ENCODE data around the gene LRRC4B.
"Not testable (repeated sequence)": the region's sequence is repeated elsewhere in the genome, so short reads cannot be mapped to it uniquely, and the experiment has no call there.

The LRRC4B gene

DNA sequence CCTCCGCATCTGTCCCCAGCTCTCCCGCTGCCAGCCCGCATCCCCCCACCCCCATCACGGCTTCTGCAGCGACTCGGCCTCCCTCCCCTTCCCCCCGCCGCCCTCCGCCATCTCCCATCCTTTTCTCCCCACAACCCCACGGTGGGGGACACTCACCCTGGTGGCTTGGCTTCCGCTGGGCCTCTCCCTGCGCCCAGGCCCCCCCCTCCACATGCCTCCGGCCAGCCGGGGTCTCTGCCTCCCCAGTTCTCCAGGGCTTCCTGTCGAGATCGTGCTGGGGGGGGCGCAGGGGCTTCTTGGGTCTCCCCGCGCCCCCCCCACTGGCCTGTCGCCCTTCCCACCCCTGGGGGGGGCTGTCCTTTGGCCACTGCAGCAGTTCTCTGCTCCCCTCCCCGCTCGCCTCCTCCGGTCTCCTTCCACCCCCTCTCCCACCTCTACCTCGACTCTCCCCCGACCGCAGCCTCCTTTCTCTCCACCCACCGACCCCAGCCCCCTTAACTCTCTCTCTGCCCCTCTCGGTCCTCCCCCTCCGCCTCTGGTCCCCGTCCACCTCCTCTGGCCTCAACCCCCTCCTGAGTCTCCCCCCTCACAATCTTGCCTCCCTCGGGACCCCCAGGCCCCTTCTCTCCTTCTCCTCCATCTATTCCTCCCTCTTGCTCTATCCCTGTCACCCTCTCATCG, 17.1 kb downstream of the LRRC4B start:
- no peak for DNase-seq

DNA sequence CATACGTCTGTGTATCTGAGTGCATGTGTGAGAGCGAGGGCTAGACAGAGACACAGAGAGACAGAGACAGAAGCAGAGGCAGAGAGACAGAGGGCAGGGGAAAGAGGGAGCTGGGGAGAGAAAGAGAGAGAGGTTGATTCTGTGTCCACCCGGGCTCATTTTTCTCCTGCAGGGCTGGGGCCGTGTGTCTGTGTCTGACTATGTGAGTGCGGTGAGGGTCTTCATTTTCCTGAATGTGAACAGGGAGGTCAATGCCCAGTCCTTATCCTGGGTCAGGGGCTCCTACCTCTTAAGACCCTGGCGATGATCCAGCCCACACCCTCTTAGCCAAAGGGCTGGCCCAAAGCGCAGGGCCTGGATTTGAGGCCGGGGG, 17.7 kb downstream of the LRRC4B start:
- DNase-seq, result no peak

DNA sequence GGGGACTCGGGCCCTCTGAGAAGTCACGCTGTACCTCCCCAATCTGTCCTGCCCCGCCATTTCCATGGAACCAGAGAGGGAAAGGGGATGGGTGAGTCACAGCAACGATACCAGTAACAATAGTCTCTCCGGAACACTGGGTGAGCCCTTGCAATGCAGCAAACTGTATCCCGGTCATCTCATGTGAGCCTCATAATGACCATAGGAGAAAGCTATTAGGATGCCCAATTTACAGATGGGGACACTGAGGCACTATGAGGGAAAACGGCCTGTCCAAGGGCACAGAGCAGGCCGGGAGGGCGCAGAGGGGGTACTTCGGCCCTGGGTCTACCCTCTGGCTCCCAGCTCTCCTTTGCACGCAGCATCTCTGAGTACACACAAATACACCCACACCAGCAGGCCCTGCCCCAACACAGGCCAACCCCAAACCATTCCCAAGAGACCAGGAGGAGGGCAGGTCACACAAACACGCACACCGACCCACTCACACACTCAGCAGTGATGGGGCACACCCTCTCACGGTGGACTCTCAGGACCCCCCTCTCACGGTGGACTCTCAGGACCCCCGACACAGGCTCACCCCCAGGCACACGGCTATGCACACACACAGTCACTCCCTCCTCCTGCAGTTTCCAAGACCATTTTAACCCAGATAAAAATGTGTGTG, 18.2 kb downstream of the LRRC4B start:
- DNase-seq, result no peak

DNA sequence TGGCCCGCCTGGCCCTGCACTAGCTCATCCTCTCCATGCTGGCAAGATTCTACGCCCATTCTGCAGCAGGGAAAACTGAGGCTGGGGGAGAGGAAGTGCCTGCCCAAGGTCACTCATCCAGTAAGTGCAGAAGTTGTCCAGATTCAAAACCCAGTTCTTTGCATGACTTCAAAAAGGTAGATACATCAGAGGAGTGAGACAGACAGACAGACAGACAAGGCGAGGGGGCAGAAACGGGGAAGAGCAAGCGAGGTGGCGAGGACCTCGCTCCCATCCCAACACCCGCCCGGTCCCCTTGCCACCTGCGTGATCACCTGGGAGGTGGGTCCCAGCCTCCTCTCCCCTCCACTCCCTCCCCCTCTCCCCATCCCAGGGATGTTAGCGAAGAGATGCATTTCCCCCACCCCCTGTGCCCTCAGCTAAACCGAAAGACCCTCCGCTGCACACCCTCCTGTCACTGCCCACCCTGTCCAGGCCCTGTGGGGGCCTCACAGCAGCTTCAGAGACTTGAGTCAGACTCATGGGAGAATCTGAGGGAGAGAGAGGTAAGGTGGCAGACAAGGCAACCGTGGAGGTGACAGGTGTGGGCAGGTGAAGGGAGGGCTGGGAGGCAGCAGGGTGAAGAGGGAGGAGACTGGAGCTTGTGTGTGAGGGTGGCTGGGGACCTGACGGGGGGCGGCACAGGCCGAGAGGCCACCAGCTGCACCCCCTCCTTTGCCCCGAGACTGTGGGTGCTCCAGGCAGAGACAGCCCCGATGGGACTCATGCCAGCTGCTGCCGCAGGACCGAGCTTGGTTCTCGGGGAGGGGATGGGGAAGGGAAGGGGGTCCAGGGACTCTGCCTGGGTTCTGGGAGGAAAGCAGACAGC, 18.9 kb downstream of the LRRC4B start:
- DNase-seq, result no peak

- no peak for DNase-seq
These were observed 19.8 kb downstream of the LRRC4B start for GRCh38 chr19:50548191-50549058.

DNA sequence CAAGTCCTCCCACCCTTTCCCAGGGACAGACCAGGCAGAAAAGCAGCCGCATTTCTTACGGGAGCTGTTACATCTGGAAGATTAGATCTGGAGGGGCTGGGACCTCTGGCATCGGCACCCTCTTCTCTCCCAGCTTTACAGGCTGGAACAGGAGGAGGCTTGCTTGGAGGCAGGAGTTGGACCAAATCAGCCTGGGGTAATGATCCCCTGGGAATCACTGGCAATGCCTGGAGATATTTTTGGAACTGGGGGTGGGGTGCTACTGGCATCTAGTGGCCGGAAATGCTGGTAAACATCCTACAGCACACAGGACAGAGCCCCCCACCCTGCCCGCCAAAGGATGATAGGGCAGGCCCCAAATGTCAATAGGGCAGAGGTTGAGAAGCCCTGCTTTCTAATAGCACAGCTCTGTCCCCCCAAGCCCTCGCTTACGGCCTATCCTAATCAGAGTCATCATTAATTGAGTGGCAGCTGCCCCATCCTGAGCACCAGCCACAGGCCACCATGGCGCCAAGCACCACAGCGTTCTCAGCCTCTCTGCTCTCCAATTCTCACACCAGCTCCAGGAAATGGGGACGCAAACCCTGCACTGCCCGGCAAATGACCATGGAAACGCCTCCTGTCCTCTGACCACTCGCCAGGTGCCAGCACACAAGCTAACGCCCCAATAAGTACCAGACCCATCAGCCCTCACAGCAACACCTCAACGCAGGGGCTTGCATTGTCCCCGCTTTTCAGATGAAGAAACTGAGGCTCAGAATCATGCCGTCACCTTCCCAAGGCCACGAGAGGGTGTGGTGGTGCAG, 20.6 kb downstream of the LRRC4B start:
- DNase-seq, result no peak

GRCh38 chr19:50546527-50547221, 21.6 kb downstream of the LRRC4B start:
- DNase-seq, result no peak

DNA sequence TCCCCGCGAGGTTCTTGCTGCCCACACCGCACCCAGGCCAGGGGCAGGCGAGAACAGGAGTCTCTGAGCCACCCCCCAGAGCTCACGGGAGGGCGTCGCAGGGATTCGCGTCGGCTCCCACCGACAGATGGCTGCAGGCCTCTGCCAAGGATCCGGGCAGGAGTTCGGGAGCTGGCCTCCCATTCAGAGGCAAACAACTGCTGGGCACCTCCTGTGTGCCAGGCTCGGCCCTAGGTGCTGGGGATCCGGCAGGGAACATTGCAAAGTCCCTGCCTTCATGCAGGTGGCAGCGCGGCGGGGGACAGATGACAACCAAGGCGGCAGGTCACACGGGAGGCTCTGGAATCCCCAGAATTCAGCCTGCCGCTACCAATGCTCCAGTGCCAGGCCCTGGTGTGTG, 25.3 kb downstream of the LRRC4B start:
- no peak for DNase-seq

GRCh38 chr19:50537769-50538230, 30.4 kb downstream of the LRRC4B start:
- no peak for DNase-seq

GRCh38 chr19:50537306-50537685, 30.9 kb downstream of the LRRC4B start:
- no peak for DNase-seq

- no peak for DNase-seq
These were observed 31.5 kb downstream of the LRRC4B start for GRCh38 chr19:50536662-50537305.

GRCh38 chr19:50535672-50536187, 32.5 kb downstream of the LRRC4B start:
- DNase-seq, result no peak

DNA sequence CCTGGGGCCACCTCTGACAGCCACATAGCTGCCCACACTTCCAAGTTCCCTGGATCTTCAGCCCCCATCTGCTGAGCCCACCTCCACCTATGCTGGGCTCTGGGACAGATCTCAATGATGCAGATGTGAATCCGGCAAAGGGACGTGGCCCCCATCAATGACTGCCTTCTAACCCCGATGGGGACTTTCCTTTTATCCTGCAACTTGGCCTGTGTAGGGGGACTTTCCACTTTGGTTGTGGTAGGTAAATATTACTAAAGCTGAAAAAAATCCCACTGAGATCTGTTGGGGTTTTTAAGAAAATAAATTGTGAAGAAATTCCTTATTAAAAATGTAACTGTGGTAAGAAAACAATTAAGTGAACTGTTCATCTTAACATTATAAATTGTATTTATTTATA, 33.8 kb downstream of the LRRC4B start:
- DNase-seq, result no peak

- DNase-seq, result no peak
These were observed 35.3 kb downstream of the LRRC4B start for GRCh38 chr19:50532952-50533351.

DNA sequence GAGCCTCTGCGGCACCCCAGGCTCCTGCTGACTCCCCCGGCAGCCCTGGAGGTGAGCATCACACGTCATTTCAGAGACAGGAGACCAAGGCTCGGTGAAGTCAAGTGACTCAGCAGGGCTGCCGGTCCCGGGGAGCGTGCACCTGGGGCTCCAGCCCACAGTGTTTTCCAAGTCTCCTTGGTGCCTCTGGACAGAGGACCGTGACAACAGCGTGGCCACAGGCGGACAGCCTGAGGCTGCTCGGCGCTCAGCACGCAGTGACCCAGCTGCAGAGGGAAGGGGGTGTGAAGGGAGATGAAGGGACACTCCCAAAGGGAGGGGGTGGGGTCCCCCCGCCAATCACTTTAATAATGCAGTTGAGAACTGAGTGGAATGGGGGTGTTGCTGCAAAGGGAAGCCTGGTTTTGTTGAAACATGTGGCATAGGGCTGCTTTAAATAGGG, 37.0 kb downstream of the LRRC4B start:
- no peak for DNase-seq

DNA sequence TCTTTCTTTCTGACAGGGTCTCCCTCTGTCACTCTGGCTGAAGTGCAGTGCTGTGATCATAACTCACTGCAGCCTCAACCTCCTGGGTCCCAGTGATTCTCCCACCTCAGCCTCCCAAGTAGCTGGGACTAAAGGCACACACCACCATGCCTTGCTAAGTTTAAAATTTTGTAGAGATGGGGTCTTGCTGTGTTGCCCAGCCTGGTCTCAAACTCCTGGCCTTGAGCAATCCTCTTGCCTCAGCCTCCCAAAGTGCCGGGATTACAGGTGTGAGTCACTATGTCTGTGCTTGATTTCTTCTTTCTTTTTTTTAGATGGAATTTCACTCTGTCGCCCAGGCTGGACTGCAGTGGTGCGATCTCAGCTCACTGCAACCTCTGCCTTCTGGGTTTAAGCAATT, 40.2 kb downstream of the LRRC4B start:
- not testable (repeated sequence) for DNase-seq

GRCh38 chr19:50522881-50523280, 45.4 kb downstream of the LRRC4B start:
- no peak for DNase-seq

GRCh38 chr19:50520822-50521465, 47.3 kb downstream of the LRRC4B start:
- DNase-seq, result no peak

DNA sequence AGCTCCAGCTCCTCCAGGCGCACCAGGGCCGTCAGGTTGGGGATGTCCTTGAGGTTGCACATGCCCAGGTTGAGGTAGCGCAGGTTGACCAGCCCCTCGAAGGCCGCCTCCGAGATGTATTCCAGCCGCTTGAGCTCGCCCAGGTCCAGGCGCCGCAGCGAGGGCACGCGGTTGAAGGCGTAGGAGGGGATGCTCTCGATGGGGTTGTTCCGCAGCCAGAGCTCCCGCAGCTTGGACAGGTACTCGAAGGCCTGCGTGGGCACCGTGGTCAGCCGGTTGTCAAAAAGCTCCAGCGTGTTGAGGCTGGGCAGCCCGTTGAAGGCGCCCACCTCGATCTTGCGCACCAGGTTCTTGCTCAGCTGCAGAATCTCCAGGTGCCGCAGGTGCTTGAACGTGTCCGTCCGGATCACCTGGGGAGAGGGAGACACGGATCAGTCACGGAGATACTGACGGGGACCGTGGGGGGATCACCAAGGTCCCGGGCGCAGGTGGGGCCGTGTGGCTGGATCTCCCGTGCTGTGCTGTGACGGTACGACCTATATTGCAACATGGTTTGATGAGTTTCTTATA, 49.1 kb downstream of the LRRC4B start:
- DNase-seq, result no peak
